DMS153 treated with DMSO at 0.1 percent for 48 hours (cell line): ENCODE measurements around the gene ATM.
"Not testable (repeated sequence)": the region's sequence is repeated elsewhere in the genome, so short reads cannot be mapped to it uniquely, and the experiment has no call there.

Source experiments
- DNase-seq: peaks from one replicate; lab custom pipeline; 2025; ENCODE audit not compliant: unreplicated experiment; lab: John Stamatoyannopoulos, UW

ATM gene

GRCh38 chr11:108221911-108222573, 825 bp upstream of the ATM start:
- DNase-seq = no peak

- no peak for DNase-seq
Measured at GRCh38 chr11:108223348-108224149, 682 bp downstream of the ATM start.

GRCh38 chr11:108224366-108224765, 1.5 kb downstream of the ATM start:
- no peak for DNase-seq

- no peak for DNase-seq
Measured at GRCh38 chr11:108224911-108225786, 2.3 kb downstream of the ATM start.

- no peak for DNase-seq
Measured at GRCh38 chr11:108226036-108226435, 3.2 kb downstream of the ATM start.

- DNase-seq = no peak
Measured at GRCh38 chr11:108228251-108228650, 5.4 kb downstream of the ATM start.

GRCh38 chr11:108233277-108233945, 10.5 kb downstream of the ATM start:
- DNase-seq = no peak

- DNase-seq = no peak
Measured at GRCh38 chr11:108235192-108235591, 12.3 kb downstream of the ATM start.

GRCh38 chr11:108235633-108236032, 12.8 kb downstream of the ATM start:
- no peak for DNase-seq

- no peak for DNase-seq
Measured at GRCh38 chr11:108237058-108237481, 14.2 kb downstream of the ATM start.

GRCh38 chr11:108239076-108239475, 16.2 kb downstream of the ATM start:
- no peak for DNase-seq

- no peak for DNase-seq
Measured at GRCh38 chr11:108241330-108242037, 18.6 kb downstream of the ATM start.

- DNase-seq = no peak
Measured at GRCh38 chr11:108242422-108242821, 19.6 kb downstream of the ATM start.

GRCh38 chr11:108246308-108246707, 23.4 kb downstream of the ATM start:
- no peak for DNase-seq

GRCh38 chr11:108246885-108247284, 24.0 kb downstream of the ATM start:
- no peak for DNase-seq

GRCh38 chr11:108253176-108253575, 30.3 kb downstream of the ATM start:
- no peak for DNase-seq

GRCh38 chr11:108269583-108269982, 46.7 kb downstream of the ATM start:
- DNase-seq = no peak

- DNase-seq = not testable (repeated sequence)
Measured at GRCh38 chr11:108276985-108277616, 54.2 kb downstream of the ATM start.

GRCh38 chr11:108278546-108278945, 55.7 kb downstream of the ATM start:
- no peak for DNase-seq

- no peak for DNase-seq
Measured at GRCh38 chr11:108278954-108279353, 56.1 kb downstream of the ATM start.
